ENCODE measurements around the gene SLC35F3.

The SLC35F3 gene

GRCh38 chr1:233975486-233975885 is 71.0 kb downstream of the SLC35F3 start:
- DNase-seq: no peak

DNA sequence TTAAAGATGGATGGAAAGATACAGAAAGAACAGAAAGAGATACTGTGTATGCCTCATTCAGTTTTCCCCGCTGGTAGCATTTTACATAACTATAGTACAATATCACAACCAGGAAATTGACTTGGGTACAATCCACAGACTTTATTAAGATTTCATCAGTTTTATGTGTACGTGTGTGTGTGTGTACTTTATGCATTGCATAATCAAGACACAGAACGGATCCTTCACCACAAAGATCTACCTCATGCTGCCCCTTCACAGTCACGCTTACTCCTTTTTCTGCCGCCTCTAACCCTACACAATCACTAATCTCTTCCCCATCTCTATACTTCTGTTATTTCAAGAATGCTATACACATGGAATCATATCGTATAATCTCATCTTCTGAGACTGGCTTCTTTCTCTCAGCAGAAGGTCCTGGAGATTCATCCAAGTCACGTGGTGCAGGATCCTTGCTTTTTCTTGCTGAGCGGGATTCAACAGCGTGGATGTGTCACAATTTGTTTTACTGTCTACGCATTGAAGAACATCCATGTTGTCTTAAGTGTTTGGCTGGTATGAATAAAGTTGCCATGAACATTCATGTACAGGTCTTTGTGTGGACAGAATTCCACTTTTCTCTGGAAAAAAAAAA is 76.7 kb downstream of the SLC35F3 start:
- no peak for DNase-seq

DNA sequence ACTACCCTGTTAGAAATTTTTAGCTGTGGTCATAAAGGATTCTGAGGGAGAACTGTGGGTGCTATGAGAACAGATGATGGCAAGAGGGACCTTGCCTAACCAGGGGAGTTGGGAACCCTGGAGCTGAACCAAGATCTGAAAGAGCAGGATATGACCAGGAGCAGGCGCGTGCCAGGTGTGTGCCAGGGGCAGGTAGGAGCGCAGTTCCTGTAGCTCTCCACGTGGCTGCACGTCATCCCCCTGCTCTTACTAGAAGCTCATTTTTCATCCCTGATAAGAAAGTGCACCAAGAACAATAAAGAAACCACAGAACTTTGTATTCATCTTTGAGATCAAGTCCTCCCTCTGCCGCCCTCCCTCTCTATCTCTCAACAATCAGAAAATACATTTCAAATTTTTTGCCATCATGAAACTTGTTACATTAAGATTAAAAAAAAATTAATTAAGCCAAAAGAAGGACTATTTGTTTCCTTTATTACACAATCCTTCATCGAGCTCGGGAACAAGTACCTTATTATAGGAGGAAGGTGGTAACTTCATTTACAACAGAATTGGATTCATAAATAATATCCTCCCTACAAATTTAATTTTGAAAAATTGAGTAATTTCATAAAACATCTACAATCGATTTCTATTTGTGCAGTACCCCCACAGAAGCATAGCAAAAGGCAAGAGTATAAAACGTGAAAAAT is 78.5 kb downstream of the SLC35F3 start:
- DNase-seq: no peak

DNA sequence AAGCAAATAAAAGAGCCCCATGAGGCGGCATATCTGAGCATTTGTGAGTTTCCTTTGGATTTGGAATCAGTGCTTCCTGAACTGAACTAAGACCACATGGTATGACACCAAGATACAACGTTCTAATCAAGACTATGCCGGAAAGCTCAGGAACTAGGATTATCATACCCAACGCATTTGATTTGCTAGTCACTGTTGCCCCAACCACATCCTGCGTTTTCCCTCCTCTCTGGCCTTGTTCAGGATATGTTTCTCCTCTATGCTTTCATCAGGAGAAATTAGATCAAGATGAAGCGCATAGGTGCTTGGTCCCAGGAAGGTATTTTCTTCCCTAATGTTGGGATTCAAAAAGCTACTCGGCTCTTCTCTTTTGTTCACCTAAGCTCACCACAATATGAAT is 79.3 kb downstream of the SLC35F3 start:
- no peak for DNase-seq

DNA sequence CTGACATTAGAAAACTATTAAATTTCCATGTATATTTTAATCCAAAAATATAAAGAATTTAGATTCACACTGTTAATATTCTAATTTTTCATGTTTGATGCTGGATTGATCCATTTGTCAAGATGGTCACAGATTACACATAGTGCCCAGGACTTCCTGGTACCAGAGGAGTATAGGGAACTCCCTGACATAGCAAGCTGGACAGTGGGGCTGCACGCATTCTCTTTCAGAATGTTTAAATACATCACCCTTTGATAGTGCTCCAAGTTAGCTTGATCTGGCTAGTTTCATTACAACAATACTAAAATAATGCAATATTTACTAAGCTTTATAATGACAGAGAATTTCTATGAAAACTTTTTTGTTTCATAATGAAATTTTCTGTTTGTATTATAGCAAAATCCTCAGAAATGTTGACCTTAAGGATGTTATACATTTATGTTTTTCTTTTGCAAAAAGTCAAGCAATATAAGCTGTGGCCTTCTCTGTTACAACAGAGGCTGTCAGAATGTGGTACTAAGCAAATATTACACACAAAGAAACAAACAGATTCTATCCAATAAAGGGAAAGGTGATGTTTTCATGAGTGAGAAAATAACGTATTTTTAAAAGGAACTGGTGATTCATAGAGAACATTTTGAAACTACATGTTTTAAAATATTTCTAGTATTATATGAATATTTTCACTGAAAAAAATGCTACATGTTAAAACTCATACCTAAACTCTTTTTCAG is 84.7 kb downstream of the SLC35F3 start:
- DNase-seq: no peak

DNA sequence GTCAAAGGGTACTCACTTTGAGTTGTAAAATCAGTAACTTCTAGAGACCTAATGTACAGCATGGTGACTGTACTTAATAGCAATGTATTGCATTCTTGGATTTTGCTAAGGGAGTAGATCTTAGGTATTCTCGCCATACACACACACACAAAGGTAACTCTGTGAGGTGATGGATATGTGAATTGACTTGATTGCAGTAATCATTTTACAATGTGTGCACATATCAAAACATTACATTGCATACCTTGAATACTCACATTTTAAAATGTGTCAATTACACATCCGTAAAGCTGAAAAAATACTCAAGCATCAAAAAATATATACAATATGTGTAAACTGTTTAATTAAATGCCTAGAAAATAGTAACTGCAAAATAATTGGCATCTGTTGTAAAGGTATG is 86.0 kb downstream of the SLC35F3 start:
- DNase-seq: no peak

DNA sequence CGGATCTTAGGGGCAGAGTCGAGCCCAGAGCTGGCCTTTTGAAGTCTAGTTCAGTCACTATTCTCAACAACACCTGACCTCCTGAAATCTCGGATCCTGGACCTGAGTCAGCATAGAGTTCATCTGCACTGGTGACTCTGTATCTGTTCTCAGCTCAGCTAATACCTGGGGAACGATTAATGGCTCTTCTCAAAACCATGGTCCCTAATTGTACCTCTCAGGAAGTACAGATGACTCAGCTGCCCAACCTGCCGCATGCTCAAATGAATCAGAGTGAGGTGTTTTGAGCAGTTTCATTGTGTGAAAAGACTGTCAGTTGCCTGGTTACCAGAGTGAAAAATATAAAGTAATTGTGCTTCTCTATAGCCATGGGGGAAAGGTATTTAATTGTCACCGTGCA is 89.2 kb downstream of the SLC35F3 start:
- peak; percentile 92 for DNase-seq

GRCh38 chr1:233994112-233994511 is 89.6 kb downstream of the SLC35F3 start:
- DNase-seq: no peak

DNA sequence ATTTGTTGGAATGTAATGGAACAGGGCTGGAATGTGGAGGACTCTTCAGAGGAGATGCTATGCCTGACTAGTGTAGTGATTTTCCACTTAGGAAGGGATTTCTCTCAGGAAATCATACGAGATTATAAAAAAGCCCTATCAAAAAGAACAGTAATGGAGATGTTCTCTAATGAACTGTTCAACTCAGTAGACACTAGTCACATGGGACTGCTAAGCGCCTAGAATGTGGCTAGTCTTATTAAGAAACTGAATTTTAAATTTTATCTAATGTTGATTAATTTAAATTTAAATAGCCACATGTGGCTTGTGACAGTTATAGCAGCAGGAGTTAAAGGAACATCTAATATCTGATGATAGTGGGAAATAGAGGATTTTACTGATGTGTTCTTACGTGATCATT is 94.0 kb downstream of the SLC35F3 start:
- no peak for DNase-seq

DNA sequence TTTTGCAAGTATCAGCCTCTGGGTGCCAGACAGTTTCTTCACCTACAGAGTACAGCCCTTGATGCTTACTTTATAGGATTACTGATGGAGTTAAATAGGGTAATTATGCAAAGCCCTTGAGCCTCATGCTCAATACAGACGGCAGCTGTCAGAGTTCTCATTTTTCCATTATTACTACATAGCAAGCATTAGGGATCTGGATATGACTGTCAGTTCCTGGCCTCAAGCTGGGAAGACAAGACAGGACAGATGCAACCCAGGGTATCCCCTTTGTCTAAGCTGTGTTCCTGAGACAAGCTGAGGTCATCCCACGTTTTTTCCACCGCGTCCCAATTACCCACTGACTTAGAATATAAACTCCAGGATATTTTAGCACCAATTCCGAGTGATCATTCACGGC is 94.4 kb downstream of the SLC35F3 start:
- peak; percentile 79 for DNase-seq

GRCh38 chr1:234000557-234001041 is 96.1 kb downstream of the SLC35F3 start:
- DNase-seq: no peak

DNA sequence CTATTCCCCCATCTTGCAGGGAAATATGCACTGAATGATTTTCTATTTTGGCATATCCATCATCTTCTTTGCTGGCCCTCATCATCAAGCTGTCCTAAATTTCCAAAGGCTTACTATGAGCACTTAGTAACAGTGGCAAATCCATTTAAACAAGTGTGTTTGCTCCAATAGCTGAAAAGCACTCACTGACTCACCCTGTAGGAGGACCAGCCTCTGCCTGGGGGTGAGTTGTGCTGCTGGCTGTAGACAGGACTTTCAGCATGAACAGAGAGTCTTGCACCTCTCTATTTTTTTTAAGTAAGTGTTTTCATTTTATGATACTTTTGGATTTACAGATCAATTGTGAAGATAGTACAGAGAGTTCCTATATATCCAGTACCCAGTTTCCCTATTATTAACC is 97.3 kb downstream of the SLC35F3 start:
- no peak for DNase-seq

DNA sequence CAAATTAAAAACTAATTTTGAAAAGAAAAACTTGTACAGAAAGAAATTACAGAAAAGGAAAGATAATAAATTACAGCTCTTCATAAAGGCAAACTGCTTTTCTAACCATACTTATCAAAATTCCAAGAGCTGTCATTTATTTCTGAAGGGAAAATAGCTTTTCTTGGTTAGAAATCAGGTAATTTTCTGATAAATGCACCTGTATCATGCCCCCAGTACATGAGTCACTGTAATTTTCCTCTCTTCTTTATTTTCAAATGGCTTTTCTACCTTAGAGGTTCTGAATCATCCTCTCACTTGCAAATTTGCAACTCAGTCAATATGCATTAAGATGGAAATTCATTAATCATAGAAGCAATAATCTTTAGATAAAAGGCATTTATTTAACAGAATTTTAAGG is 100.1 kb downstream of the SLC35F3 start:
- DNase-seq: no peak

GRCh38 chr1:234007684-234008083 is 103.2 kb downstream of the SLC35F3 start:
- no peak for DNase-seq

GRCh38 chr1:234008591-234008990 is 104.1 kb downstream of the SLC35F3 start:
- no peak for DNase-seq

GRCh38 chr1:234009668-234010067 is 105.2 kb downstream of the SLC35F3 start:
- no peak for DNase-seq

DNA sequence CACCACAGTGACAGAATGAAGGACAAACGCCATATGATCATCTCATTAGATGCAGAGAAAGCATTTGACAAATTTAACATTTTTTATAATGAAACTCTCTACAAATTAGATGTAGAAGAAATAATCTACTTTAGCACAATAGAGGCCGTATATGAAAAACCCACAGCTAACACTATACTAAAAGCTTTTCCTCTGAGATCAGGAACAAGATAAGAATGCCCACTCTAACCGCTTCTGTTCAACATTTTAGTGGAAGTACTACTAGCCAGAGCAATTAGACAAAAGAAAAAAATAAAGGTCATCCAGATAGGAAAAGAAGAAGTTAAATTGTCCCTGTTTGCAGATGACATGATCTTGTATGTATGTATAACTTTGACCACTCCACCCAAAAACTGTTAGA is 109.7 kb downstream of the SLC35F3 start:
- DNase-seq: no peak

GRCh38 chr1:234018816-234019215 is 114.3 kb downstream of the SLC35F3 start:
- DNase-seq: no peak

DNA sequence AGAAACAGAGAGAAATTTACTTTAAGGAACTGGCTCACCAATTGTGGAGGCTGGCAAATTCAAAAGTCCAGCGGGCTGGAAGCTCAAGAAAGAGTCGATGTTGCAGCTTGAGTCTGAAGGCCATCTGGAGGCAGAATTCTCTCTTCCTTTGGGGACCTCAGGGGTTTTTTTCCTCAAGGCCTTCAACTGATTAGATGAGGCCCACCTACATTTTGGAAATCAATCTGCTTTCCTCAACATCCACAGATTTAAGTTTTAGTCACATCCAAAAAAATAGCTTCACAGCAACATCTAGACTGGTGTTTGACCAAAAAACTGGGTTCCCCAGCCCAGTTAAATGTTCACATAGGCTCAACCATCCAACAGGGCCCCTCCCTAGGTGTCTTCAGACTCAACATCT is 114.9 kb downstream of the SLC35F3 start:
- no peak for DNase-seq

DNA sequence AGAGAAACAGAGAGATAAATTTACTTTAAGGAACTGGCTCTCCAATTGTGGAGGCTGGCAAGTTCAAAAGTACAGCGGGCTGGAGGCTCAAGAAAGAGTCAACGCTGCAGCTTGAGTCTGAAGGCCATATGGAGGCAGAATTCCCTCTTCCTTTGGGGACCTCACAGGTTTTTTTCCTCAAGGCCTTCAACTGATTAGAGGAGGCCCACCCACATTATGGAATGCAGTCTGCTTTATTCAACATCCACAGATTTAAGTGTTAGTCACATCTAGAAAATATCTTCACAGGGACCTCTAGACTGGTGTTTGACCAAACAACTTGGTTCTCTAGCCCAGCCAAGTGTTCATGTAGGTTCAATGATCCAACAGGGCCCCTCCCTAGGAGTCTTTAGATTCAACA is 117.8 kb downstream of the SLC35F3 start:
- no peak for DNase-seq

DNA sequence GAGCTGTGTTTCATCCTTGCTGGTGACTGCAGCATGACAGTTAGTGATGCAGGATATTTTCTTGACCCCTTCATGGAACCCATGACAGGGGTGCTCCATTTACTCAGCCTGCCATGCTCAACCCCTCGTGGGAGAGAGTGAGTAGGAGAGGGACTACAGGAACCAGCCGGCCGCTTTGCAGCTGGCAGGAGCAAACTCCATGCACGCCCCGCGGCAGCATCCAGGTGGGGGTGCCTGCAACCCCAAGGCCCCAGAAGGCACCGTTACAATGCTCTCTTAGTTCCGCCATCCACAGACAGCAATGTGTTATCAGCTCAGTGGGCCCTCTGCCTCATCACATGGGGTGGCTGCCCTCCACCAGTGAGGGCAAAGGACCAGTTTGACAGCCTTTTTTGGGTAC is 135.1 kb downstream of the SLC35F3 start:
- DNase-seq: no peak

DNA sequence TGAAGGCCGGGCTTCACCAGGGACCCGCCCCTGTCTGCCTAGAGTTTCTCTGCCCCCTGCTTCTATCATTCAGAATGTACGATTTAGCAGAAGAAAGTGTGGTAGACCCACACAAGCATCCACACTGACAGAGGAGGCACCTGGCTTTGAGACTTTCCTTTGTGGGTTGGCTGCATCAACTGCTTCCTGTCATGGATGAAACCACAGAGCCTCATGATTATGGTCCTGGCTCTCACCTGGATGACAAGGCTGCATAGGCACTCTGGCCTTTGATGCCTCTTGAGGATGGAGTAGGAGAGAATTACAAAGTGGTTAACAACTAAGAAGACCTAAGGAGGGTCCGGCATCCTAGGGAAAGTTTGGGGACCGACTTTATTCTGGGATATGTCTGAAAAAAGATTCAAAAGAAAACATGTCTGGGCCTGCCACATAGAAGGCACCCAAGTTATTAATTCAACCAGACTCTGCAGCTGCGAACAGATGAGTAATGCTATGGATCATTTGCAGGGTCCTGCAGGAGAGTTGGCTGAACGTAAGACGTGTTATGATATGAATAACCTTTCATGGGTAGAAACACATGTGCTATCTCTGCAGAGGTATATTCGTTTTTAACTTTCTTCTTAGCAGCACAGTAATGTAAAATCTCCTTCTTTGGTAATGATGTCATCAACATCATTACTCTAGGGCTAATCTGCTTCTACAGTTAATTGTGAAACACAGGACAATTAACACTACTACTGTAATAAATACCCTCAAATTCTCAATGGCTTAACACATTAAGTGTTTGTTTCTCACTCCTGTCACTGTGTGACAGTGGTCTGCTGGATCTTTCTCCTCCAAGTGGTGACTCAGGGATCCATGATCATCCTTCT is 136.2 kb downstream of the SLC35F3 start:
- no peak for DNase-seq

DNA sequence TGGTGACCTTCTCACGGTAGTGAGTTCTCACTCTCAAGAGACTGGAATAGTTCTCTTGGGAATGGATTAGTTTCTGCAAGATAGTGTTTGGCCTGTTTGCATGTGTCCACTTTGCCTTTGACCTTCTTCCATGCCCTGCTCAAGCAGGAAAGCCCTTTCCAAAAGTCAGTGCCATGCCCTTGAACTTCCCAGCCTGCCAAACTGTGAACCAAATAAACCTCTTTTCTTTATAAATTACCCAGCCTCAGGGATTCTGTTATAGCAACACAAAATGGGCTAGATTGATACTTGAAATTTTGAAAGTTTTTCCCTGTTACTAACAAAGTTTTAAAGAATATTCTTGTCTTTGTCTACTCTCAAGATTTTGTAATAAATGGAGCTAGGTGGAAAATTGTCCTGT is 139.6 kb downstream of the SLC35F3 start:
- DNase-seq: no peak

Measured in NCI-H1436 treated with DMSO at 0.1 percent for 48 hours (cell line).